SK-N-SH treated with all-trans-retinoic acid at 6 μM for 48 hours (cell line): Measurements from ENCODE around the gene B3GALT2.
A peak's percentile ranks its signal among the peaks of the same experiment; 100 is the strongest.
"Not testable (repeated sequence)": the region's sequence is repeated elsewhere in the genome, so short reads cannot be mapped to it uniquely, and the experiment has no call there.

Experiments used
- ATAC-seq: fragments of 200-7000 bp; cut with Tn5 transposase; 3 replicates; pipeline ENCODE4 v1.9.1; 2020; ENCODE audit warnings: mild to moderate bottlenecking, moderate library complexity
- ARNTL ChIP-seq: fragments of 450-650 bp; formaldehyde crosslinking; IDR thresholded peaks from 2 replicates; pipeline ENCODE4 v1.5.0; 2020; ENCODE audit warnings: low read depth, mild to moderate bottlenecking, moderate library complexity, borderline replicate concordance
- CSDC2 ChIP-seq: fragments of 250-450 bp; sonication (Bioruptor Pico); IDR thresholded peaks from 2 replicates; pipeline ENCODE4 v1.5.0; 2020; ENCODE audit warnings: mild to moderate bottlenecking, moderate library complexity
- ESRRG ChIP-seq: fragments of 250-450 bp; sonication (Bioruptor Pico); IDR thresholded peaks from 2 replicates; pipeline ENCODE4 v1.6.1; 2021; ENCODE audit warnings: mild to moderate bottlenecking
- GLIS3 ChIP-seq: fragments of 250-450 bp; sonication (Bioruptor Pico); IDR thresholded peaks from 2 replicates; pipeline ENCODE4 v1.5.0; 2020; ENCODE audit warnings: mild to moderate bottlenecking, moderate library complexity
- ISL1 ChIP-seq: fragments of 250-450 bp; sonication (Bioruptor Pico); IDR thresholded peaks from 2 replicates; pipeline ENCODE4 v2.1.2; 2022; ENCODE audit warnings: mild to moderate bottlenecking, moderate library complexity
- OSR1 ChIP-seq: fragments of 250-450 bp; sonication (Bioruptor Pico); IDR thresholded peaks from 2 replicates; pipeline ENCODE4 v1.8.0; 2022; ENCODE audit warnings: moderate library complexity, mild to moderate bottlenecking, inconsistent platforms
- PPARA ChIP-seq: fragments of 250-450 bp; sonication (Bioruptor Pico); IDR thresholded peaks from 2 replicates; pipeline ENCODE4 v1.5.0; 2020; ENCODE audit warnings: mild to moderate bottlenecking, borderline replicate concordance
- RARB ChIP-seq: fragments of 250-450 bp; sonication (Bioruptor Pico); IDR thresholded peaks from 2 replicates; pipeline ENCODE4 v1.8.0; 2021; ENCODE audit warnings: mild to moderate bottlenecking, moderate library complexity
- SNAI2 ChIP-seq: fragments of 250-450 bp; sonication (Bioruptor Pico); IDR thresholded peaks from 2 replicates; pipeline ENCODE4 v1.5.0; 2020; ENCODE audit warnings: mild to moderate bottlenecking, moderate library complexity
- TCF4 ChIP-seq: fragments of 250-450 bp; sonication (Bioruptor Pico); IDR thresholded peaks from 2 replicates; pipeline ENCODE4 v1.8.0; 2021; ENCODE audit warnings: mild to moderate bottlenecking, moderate library complexity, borderline replicate concordance
- TOX ChIP-seq: fragments of 250-450 bp; sonication (Bioruptor Pico); IDR thresholded peaks from 2 replicates; pipeline ENCODE4 v1.8.0; 2021; ENCODE audit warnings: mild to moderate bottlenecking, moderate library complexity, borderline replicate concordance
- ZC3H10 ChIP-seq: fragments of 250-450 bp; sonication (Bioruptor Pico); IDR thresholded peaks from 2 replicates; pipeline ENCODE4 v1.5.1; 2021; ENCODE audit warnings: mild to moderate bottlenecking, moderate library complexity
- ZFP3 ChIP-seq: fragments of 250-450 bp; sonication (Bioruptor Pico); IDR thresholded peaks from 2 replicates; pipeline ENCODE4 v1.5.0; 2020; ENCODE audit warnings: mild to moderate bottlenecking, moderate library complexity
- ZFP30 ChIP-seq: fragments of 450-650 bp; formaldehyde crosslinking; IDR thresholded peaks from 2 replicates; pipeline ENCODE4 v1.5.0; 2022; ENCODE audit warnings: mild to moderate bottlenecking, moderate library complexity
- ZNF70 ChIP-seq: fragments of 450-650 bp; formaldehyde crosslinking; IDR thresholded peaks from 2 replicates; pipeline ENCODE4 v1.5.0; 2020; ENCODE audit warnings: mild to moderate bottlenecking, moderate library complexity
- ZNF8 ChIP-seq: fragments of 450-650 bp; formaldehyde crosslinking; IDR thresholded peaks from 2 replicates; pipeline ENCODE4 v1.5.0; 2020; ENCODE audit warnings: mild to moderate bottlenecking, moderate library complexity
- TF ChIP-seq, protein P1 (sequence below): fragments of 250-450 bp; sonication (Bioruptor Pico); IDR thresholded peaks from 2 replicates; pipeline ENCODE4 v1.8.0; 2020; ENCODE audit warnings: mild to moderate bottlenecking, moderate library complexity, borderline replicate concordance
- TF ChIP-seq, protein P2 (sequence below): fragments of 250-450 bp; sonication (Bioruptor Pico); IDR thresholded peaks from 2 replicates; pipeline ENCODE4 v1.5.1; 2020; ENCODE audit warnings: low read depth, mild to moderate bottlenecking, moderate library complexity
- TF ChIP-seq, protein P3 (sequence below): fragments of 250-450 bp; sonication (Bioruptor Pico); IDR thresholded peaks from 2 replicates; pipeline ENCODE4 v1.5.1; 2021; ENCODE audit warnings: mild to moderate bottlenecking, moderate library complexity
- TF ChIP-seq, protein P4 (sequence below): fragments of 250-450 bp; sonication (Bioruptor Pico); IDR thresholded peaks from 2 replicates; pipeline ENCODE4 v1.5.0; 2020; ENCODE audit warnings: mild to moderate bottlenecking, moderate library complexity

Gene B3GALT2, protein sequence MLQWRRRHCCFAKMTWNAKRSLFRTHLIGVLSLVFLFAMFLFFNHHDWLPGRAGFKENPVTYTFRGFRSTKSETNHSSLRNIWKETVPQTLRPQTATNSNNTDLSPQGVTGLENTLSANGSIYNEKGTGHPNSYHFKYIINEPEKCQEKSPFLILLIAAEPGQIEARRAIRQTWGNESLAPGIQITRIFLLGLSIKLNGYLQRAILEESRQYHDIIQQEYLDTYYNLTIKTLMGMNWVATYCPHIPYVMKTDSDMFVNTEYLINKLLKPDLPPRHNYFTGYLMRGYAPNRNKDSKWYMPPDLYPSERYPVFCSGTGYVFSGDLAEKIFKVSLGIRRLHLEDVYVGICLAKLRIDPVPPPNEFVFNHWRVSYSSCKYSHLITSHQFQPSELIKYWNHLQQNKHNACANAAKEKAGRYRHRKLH

DNA sequence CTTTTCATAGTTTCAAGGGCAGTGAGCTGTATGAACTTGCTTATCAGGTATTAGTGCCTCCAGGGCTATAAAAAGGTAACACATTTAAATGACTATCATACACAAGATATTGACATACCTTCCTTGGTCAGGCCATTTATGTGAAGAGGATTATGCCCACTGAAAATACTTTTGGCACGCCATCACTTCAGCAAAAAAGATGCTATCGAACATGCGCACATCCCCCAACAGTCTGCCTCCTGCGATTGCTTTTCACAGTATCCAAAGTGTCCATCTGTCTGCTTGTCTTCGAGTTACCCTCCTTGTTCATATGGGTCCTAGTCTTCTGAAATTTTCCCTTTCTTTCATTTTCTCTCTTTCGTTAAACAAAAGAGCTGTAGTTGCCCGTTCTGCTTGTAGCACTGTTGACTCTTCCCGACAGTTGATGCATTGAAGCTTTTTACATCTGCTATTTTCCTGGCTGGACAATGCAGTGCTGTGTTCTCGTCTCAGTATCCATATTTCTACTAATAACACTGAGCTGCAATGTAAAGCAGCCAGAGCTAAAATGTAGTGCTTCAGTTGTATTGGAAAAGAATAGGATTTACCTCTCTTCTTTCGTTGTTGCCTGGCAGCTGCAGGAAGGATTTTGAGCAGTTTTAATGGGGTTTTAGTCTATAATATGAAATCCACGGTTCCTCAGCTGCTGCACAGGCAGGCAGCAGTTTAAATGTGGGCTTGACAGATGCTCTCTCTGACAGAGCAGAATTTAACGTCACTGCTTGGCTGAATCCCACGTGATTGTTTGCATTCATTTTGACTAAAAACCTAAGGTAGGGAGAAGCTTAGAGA, at the start of gene B3GALT2:
B3GALT2 (minus strand) TSS at position 713 of the 831 bp plus-strand sequence. CDS start 5,051 bp downstream, outside the sequence.
- no peak for TF ChIP-seq ISL1 (CRISPR knock-in tag)
- no peak for TF ChIP-seq OSR1 (CRISPR knock-in tag)
- TF ChIP-seq, protein P1, sequence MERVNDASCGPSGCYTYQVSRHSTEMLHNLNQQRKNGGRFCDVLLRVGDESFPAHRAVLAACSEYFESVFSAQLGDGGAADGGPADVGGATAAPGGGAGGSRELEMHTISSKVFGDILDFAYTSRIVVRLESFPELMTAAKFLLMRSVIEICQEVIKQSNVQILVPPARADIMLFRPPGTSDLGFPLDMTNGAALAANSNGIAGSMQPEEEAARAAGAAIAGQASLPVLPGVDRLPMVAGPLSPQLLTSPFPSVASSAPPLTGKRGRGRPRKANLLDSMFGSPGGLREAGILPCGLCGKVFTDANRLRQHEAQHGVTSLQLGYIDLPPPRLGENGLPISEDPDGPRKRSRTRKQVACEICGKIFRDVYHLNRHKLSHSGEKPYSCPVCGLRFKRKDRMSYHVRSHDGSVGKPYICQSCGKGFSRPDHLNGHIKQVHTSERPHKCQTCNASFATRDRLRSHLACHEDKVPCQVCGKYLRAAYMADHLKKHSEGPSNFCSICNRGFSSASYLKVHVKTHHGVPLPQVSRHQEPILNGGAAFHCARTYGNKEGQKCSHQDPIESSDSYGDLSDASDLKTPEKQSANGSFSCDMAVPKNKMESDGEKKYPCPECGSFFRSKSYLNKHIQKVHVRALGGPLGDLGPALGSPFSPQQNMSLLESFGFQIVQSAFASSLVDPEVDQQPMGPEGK (CRISPR knock-in tag) = no peak
- no peak for TF ChIP-seq ESRRG (CRISPR knock-in tag)
- TF ChIP-seq TCF4 = no peak
- no peak for TF ChIP-seq ZFP30 (CRISPR knock-in tag)
- TF ChIP-seq ZNF70 (CRISPR knock-in tag) = no peak
- TF ChIP-seq, protein P2, sequence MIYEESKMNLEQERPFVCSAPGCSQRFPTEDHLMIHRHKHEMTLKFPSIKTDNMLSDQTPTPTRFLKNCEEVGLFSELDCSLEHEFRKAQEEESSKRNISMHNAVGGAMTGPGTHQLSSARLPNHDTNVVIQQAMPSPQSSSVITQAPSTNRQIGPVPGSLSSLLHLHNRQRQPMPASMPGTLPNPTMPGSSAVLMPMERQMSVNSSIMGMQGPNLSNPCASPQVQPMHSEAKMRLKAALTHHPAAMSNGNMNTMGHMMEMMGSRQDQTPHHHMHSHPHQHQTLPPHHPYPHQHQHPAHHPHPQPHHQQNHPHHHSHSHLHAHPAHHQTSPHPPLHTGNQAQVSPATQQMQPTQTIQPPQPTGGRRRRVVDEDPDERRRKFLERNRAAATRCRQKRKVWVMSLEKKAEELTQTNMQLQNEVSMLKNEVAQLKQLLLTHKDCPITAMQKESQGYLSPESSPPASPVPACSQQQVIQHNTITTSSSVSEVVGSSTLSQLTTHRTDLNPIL (CRISPR knock-in tag) = no peak
- TF ChIP-seq CSDC2 = no peak
- TF ChIP-seq ARNTL (CRISPR knock-in tag) = no peak
- peak; percentile 80 for ATAC-seq

DNA sequence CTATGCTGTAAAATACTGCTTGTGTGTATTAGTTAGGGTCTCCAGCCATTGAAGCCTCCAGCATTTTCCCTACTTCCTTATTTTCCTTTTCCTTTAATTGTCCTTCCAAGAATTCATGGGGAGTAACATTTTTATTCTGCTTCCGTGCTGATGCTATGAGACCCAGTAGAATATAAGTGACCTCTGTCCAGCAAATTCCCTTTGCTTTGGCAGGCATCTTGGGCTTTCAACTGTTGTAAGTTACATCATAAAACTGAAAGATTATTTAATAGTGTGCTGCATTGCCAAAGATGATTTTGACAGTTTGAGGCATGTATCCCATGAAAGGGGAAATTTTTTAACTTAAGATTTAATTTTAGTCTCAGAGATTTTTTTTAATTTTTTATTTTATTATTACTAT, 48.1 kb upstream of the B3GALT2 start:
- TF ChIP-seq, protein P2 (CRISPR knock-in tag) = no peak
- no peak for TF ChIP-seq PPARA (CRISPR knock-in tag)
- TF ChIP-seq, protein P3, sequence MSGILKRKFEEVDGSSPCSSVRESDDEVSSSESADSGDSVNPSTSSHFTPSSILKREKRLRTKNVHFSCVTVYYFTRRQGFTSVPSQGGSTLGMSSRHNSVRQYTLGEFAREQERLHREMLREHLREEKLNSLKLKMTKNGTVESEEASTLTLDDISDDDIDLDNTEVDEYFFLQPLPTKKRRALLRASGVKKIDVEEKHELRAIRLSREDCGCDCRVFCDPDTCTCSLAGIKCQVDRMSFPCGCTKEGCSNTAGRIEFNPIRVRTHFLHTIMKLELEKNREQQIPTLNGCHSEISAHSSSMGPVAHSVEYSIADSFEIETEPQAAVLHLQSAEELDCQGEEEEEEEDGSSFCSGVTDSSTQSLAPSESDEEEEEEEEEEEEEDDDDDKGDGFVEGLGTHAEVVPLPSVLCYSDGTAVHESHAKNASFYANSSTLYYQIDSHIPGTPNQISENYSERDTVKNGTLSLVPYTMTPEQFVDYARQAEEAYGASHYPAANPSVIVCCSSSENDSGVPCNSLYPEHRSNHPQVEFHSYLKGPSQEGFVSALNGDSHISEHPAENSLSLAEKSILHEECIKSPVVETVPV (CRISPR knock-in tag) = no peak
- no peak for TF ChIP-seq SNAI2 (CRISPR knock-in tag)
- no peak for TF ChIP-seq RARB
- TF ChIP-seq, protein P4, sequence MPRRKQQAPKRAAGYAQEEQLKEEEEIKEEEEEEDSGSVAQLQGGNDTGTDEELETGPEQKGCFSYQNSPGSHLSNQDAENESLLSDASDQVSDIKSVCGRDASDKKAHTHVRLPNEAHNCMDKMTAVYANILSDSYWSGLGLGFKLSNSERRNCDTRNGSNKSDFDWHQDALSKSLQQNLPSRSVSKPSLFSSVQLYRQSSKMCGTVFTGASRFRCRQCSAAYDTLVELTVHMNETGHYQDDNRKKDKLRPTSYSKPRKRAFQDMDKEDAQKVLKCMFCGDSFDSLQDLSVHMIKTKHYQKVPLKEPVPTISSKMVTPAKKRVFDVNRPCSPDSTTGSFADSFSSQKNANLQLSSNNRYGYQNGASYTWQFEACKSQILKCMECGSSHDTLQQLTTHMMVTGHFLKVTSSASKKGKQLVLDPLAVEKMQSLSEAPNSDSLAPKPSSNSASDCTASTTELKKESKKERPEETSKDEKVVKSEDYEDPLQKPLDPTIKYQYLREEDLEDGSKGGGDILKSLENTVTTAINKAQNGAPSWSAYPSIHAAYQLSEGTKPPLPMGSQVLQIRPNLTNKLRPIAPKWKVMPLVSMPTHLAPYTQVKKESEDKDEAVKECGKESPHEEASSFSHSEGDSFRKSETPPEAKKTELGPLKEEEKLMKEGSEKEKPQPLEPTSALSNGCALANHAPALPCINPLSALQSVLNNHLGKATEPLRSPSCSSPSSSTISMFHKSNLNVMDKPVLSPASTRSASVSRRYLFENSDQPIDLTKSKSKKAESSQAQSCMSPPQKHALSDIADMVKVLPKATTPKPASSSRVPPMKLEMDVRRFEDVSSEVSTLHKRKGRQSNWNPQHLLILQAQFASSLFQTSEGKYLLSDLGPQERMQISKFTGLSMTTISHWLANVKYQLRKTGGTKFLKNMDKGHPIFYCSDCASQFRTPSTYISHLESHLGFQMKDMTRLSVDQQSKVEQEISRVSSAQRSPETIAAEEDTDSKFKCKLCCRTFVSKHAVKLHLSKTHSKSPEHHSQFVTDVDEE = no peak
- TF ChIP-seq TOX = no peak
- TF ChIP-seq ZFP3 (CRISPR knock-in tag) = no peak
- TF ChIP-seq GLIS3 (CRISPR knock-in tag) = no peak
- TF ChIP-seq ISL1 (CRISPR knock-in tag) = no peak
- TF ChIP-seq CSDC2 = no peak
- no peak for TF ChIP-seq ZC3H10 (CRISPR knock-in tag)
- no peak for TF ChIP-seq ZNF8 (CRISPR knock-in tag)
- TF ChIP-seq OSR1 (CRISPR knock-in tag) = no peak
- TF ChIP-seq, all 23 proteins: peak for 0

DNA sequence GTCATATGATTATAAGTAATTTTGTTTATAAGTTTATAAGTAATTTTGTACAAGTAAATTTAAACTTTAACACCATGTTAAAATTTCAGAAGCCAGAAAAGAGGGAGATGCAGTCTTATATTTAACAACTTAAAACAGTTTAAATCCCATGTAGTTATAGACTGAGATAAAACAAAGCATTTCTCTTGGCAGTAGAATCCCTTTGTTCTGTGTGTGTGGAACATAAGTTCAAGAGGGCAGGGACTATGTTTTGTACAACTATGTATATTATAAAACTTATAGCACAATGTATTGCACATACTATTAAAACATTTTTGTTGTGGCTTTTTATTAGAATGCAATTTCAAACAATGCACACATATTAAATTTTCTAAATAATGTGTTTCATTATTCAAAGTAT, 44.7 kb upstream of the B3GALT2 start:
- ATAC-seq = not testable (repeated sequence)

More for the DNA sequence above, 48.1 kb upstream of the B3GALT2 start:
- no peak for ATAC-seq
